Activated CD4-positive, alpha-beta T cell treated with anti-CD3 and anti-CD28 coated beads for 36 hours (primary cell): Measurements from ENCODE around the gene PRKCA. TPM values are rescaled to one million over a fixed set of nuclear protein-coding genes. Genes with fewer than 3 reads are reported as not detected.
"Not testable (repeated sequence)": the region's sequence is repeated elsewhere in the genome, so short reads cannot be mapped to it uniquely, and the experiment has no call there.

Source experiments
- ATAC-seq: fragments of 200-7000 bp; cut with Tn5 transposase; one replicate; pipeline ENCODE4 v1.10.0; 2021; ENCODE audit warnings: mild to moderate bottlenecking, moderate library complexity
- CTCF ChIA-PET: fragments of 350-600 bp; sonication (Branson Sonifier 250); formaldehyde crosslinking; loops from one replicate; lab custom pipeline; 2021; ENCODE audit warnings: antibody characterized with exemption; lab: Charles Lee
- POLR2A ChIA-PET: fragments of 350-600 bp; sonication (Branson Sonifier 250); formaldehyde crosslinking; loops from one replicate; lab custom pipeline; 2021; ENCODE audit warnings: antibody characterized with exemption, inconsistent platforms; lab: Charles Lee
- DNase-seq: peaks from one replicate; pipeline ENCODE4 v3.0.0-alpha.2; 2020
- H3K27ac Mint-ChIP-seq: one replicate; pipeline ENCODE4 v1.8.0; 2021; ENCODE audit warnings: mixed read lengths
- H3K27me3 Mint-ChIP-seq: one replicate; pipeline ENCODE4 v1.8.0; 2021; ENCODE audit warnings: mixed read lengths
- H3K36me3 Mint-ChIP-seq: one replicate; pipeline ENCODE4 v1.8.0; 2021; ENCODE audit warnings: low read depth, mixed read lengths
- H3K4me1 Mint-ChIP-seq: one replicate; pipeline ENCODE4 v1.8.0; 2021; ENCODE audit warnings: mixed read lengths
- H3K4me3 Mint-ChIP-seq: one replicate; pipeline ENCODE4 v1.8.0; 2021; ENCODE audit warnings: mild to moderate bottlenecking, moderate library complexity, mixed read lengths
- H3K9me3 Mint-ChIP-seq: one replicate; pipeline ENCODE4 v1.8.0; 2021; ENCODE audit warnings: low read depth, mixed read lengths
- intact Hi-C, 2 experiments: fragments of 100-400 bp; cut with DNase I in 1 of 2; cut with micrococcal nuclease in 1 of 2; formaldehyde crosslinking; loops; one replicate each; pipeline versions ENCODE4 v1.14.2 to v1.15.1; 2022 to 2024; cut with DNase I, micrococcal nuclease
- total RNA-seq, 2 experiments: library from RNA; stranded (reverse); gene quantifications; one replicate each; pipeline ENCODE4 v1.2.3, GENCODE V29; 2021

The PRKCA gene
- total RNA-seq, 2 experiments from 2014 or later = 73.3 to 77.0 TPM

- no peak overlapping the region for H3K27ac Mint-ChIP-seq
- no peak overlapping the region for H3K4me3 Mint-ChIP-seq
- ChIA-PET CTCF (interaction anchor here (0.6 kb wide), 1 partner anchor 294 kb away, joined by 3 read pairs; no protein-coding TSS in a partner anchor), POLR2A (no interaction called here)
- peaks cover 12% of the 10 kb centered on the region for H3K9me3 Mint-ChIP-seq
- intact Hi-C loops = no loop called here
- DNase-seq (no peak), ATAC-seq (no peak)
- no peaks in the 10 kb centered on the region for H3K27me3 Mint-ChIP-seq
- peaks cover 19% of the 10 kb centered on the region for H3K36me3 Mint-ChIP-seq
- H3K4me1 Mint-ChIP-seq = peaks cover 27% of the 10 kb centered on the region
These were observed 312.1 kb downstream of the PRKCA start for GRCh38 chr17:66614469-66614868.

GRCh38 chr17:66619206-66619605 is 316.8 kb downstream of the PRKCA start:
- no peak overlapping the region for H3K27ac Mint-ChIP-seq
- ChIA-PET POLR2A (no interaction called here), CTCF (interaction anchor here (0.8 kb wide), 1 partner anchor 81 kb away, joined by 4 read pairs; no protein-coding TSS in a partner anchor)
- no peaks in the 10 kb centered on the region for H3K9me3 Mint-ChIP-seq
- no peak overlapping the region for H3K4me3 Mint-ChIP-seq
- intact Hi-C loops = no loop called here
- ATAC-seq (no peak), DNase-seq (no peak)
- H3K4me1 Mint-ChIP-seq = peaks cover 35% of the 10 kb centered on the region
- H3K27me3 Mint-ChIP-seq = no peaks in the 10 kb centered on the region
- H3K36me3 Mint-ChIP-seq = peaks cover 10% of the 10 kb centered on the region

GRCh38 chr17:66620528-66620927 is 318.1 kb downstream of the PRKCA start:
- no peak overlapping the region for H3K27ac Mint-ChIP-seq
- ATAC-seq (no peak), DNase-seq (no peak)
- no peak overlapping the region for H3K4me3 Mint-ChIP-seq
- intact Hi-C loops = no loop called here
- ChIA-PET CTCF (interaction anchor here (0.6 to 1.3 kb wide), 3 partner anchors 8 to 1483 kb away, joined by 3 to 4 read pairs (median 3); partner anchors contain the start of gene RGS9), POLR2A (no interaction called here)
- H3K4me1 Mint-ChIP-seq = peaks cover 27% of the 10 kb centered on the region
- no peaks in the 10 kb centered on the region for H3K9me3 Mint-ChIP-seq
- no peaks in the 10 kb centered on the region for H3K27me3 Mint-ChIP-seq
- H3K36me3 Mint-ChIP-seq = peaks cover 10% of the 10 kb centered on the region

- intact Hi-C loops = loop anchor here (1.0 to 5.0 kb wide), 2 partner anchors 369 to 422 kb away; no protein-coding TSS in a partner anchor
- H3K4me1 Mint-ChIP-seq = peaks cover 26% of the 10 kb centered on the region
These were observed 322.2 kb downstream of the PRKCA start for GRCh38 chr17:66624630-66625029.

GRCh38 chr17:66625311-66625767 is 322.9 kb downstream of the PRKCA start:
- DNase-seq (no peak), ATAC-seq (peak; percentile 60)
- Mint-ChIP-seq H3K4me1 (peaks cover 26% of the 10 kb centered on the region), H3K9me3 (no peaks in the 10 kb centered on the region), H3K27me3 (no peaks in the 10 kb centered on the region), H3K4me3 (no peak overlapping the region), H3K27ac (no peak overlapping the region), H3K36me3 (peaks cover 7% of the 10 kb centered on the region)
- POLR2A ChIA-PET = no interaction called here
- CTCF ChIA-PET = interaction anchor here (1.1 to 1.2 kb wide), 3 partner anchors 9 to 244 kb away, joined by 4 to 5 read pairs (median 4); no protein-coding TSS in a partner anchor
- intact Hi-C loops = loop anchor here (1.0 to 5.0 kb wide), 2 partner anchors 370 to 423 kb away; no protein-coding TSS in a partner anchor

More at GRCh38 chr17:66624630-66625029, 322.2 kb downstream of the PRKCA start:
- POLR2A ChIA-PET, CTCF ChIA-PET, DNase-seq, H3K9me3 Mint-ChIP-seq, H3K36me3 Mint-ChIP-seq, ATAC-seq, H3K4me3 Mint-ChIP-seq, H3K27ac Mint-ChIP-seq, H3K27me3 Mint-ChIP-seq: not testable (repeated sequence)

GRCh38 chr17:66627985-66628384 is 325.6 kb downstream of the PRKCA start:
- Mint-ChIP-seq H3K9me3 (no peaks in the 10 kb centered on the region), H3K36me3 (peaks cover 1% of the 10 kb centered on the region), H3K4me1 (peaks cover 42% of the 10 kb centered on the region), H3K27me3 (no peaks in the 10 kb centered on the region), H3K27ac (no peak overlapping the region), H3K4me3 (no peak overlapping the region)
- ChIA-PET CTCF (no interaction called here), POLR2A (no interaction called here)
- intact Hi-C loops = loop anchor here in 1 of 2 experiments (5.0 kb wide), 1 partner anchor 426 kb away; no protein-coding TSS in a partner anchor
- DNase-seq (no peak), ATAC-seq (no peak)

GRCh38 chr17:66629762-66630161 is 327.3 kb downstream of the PRKCA start:
- ATAC-seq (no peak), DNase-seq (no peak)
- peaks cover 47% of the 10 kb centered on the region for H3K4me1 Mint-ChIP-seq
- CTCF ChIA-PET = interaction anchor here (0.8 kb wide), 1 partner anchor 81 kb away, joined by 4 read pairs; no protein-coding TSS in a partner anchor
- no peak overlapping the region for H3K4me3 Mint-ChIP-seq
- no peaks in the 10 kb centered on the region for H3K27me3 Mint-ChIP-seq
- POLR2A ChIA-PET = no interaction called here
- H3K36me3 Mint-ChIP-seq = peaks cover 5% of the 10 kb centered on the region
- no peaks in the 10 kb centered on the region for H3K9me3 Mint-ChIP-seq
- H3K27ac Mint-ChIP-seq = no peak overlapping the region
- intact Hi-C loops = loop anchor here in 1 of 2 experiments (5.0 to 10.0 kb wide), 2 partner anchors 165 to 427 kb away; no protein-coding TSS in a partner anchor

GRCh38 chr17:66630379-66630778 is 328.0 kb downstream of the PRKCA start:
- H3K27ac Mint-ChIP-seq = no peak overlapping the region
- H3K27me3 Mint-ChIP-seq = no peaks in the 10 kb centered on the region
- H3K9me3 Mint-ChIP-seq = no peaks in the 10 kb centered on the region
- ChIA-PET POLR2A (no interaction called here), CTCF (interaction anchor here (0.8 kb wide), 1 partner anchor 82 kb away, joined by 4 read pairs; no protein-coding TSS in a partner anchor)
- ATAC-seq (no peak), DNase-seq (no peak)
- peaks cover 53% of the 10 kb centered on the region for H3K4me1 Mint-ChIP-seq
- peaks cover 8% of the 10 kb centered on the region for H3K36me3 Mint-ChIP-seq
- H3K4me3 Mint-ChIP-seq = no peak overlapping the region
- intact Hi-C loops = loop anchor here in 1 of 2 experiments (10.0 kb wide), 1 partner anchor 166 kb away; no protein-coding TSS in a partner anchor

- Mint-ChIP-seq H3K27me3 (no peaks in the 10 kb centered on the region), H3K4me1 (peaks cover 58% of the 10 kb centered on the region), H3K27ac (no peak overlapping the region), H3K4me3 (no peak overlapping the region), H3K36me3 (peaks cover 9% of the 10 kb centered on the region), H3K9me3 (no peaks in the 10 kb centered on the region)
- ChIA-PET POLR2A (no interaction called here), CTCF (interaction anchor here (0.6 kb wide), 1 partner anchor 422 kb away, joined by 4 read pairs; no protein-coding TSS in a partner anchor)
- ATAC-seq (no peak), DNase-seq (no peak)
- intact Hi-C loops = loop anchor here in 1 of 2 experiments (10.0 kb wide), 1 partner anchor 166 kb away; no protein-coding TSS in a partner anchor
These were observed 328.5 kb downstream of the PRKCA start for GRCh38 chr17:66630828-66631472.

- Mint-ChIP-seq H3K36me3 (peaks cover 10% of the 10 kb centered on the region), H3K4me1 (peaks cover 62% of the 10 kb centered on the region), H3K4me3 (no peak overlapping the region), H3K27me3 (no peaks in the 10 kb centered on the region), H3K9me3 (no peaks in the 10 kb centered on the region), H3K27ac (peak overlapping the region; percentile 63)
- intact Hi-C loops = loop anchor here (1.0 to 10.0 kb wide), 8 partner anchors 21 to 168 kb away; no protein-coding TSS in a partner anchor
- ATAC-seq (no peak), DNase-seq (no peak)
- ChIA-PET POLR2A (interaction anchor here (0.7 kb wide), 1 partner anchor 86 kb away, joined by 10 read pairs; no protein-coding TSS in a partner anchor), CTCF (interaction anchor here (0.9 to 1.9 kb wide), 4 partner anchors 14 to 432 kb away, joined by 3 to 4 read pairs (median 4); no protein-coding TSS in a partner anchor)
These were observed 330.3 kb downstream of the PRKCA start for GRCh38 chr17:66632731-66633130.

- Mint-ChIP-seq H3K36me3 (peaks cover 10% of the 10 kb centered on the region), H3K27me3 (no peaks in the 10 kb centered on the region), H3K4me3 (no peak overlapping the region), H3K27ac (peak overlapping the region; percentile 78), H3K9me3 (no peaks in the 10 kb centered on the region), H3K4me1 (peaks cover 66% of the 10 kb centered on the region)
- ChIA-PET POLR2A (interaction anchor here (0.7 to 0.8 kb wide), 2 partner anchors 87 to 1231 kb away, joined by 3 to 10 read pairs; no protein-coding TSS in a partner anchor), CTCF (interaction anchor here (0.9 to 1.9 kb wide), 6 partner anchors 18 to 433 kb away, joined by 3 to 4 read pairs (median 4); no protein-coding TSS in a partner anchor)
- ATAC-seq (peak; percentile 98), DNase-seq (peak; percentile 73)
- intact Hi-C loops = loop anchor here (1.0 to 10.0 kb wide), 8 partner anchors 20 to 169 kb away; no protein-coding TSS in a partner anchor
These were observed 331.0 kb downstream of the PRKCA start for GRCh38 chr17:66633317-66633965.
